Astrocyte (in vitro differentiated cells and primary cell): ENCODE measurements around the gene MTMR6.

Source experiments
- EZH2 ChIP-seq: IDR thresholded peaks from 2 replicates; pipeline ENCODE4 v1.6.1; 2012; ENCODE audit warnings: mild to moderate bottlenecking, low read length, inconsistent platforms; ENCODE audit not compliant: insufficient read depth
- TF ChIP-seq, protein P1 (sequence below): IDR thresholded peaks from 2 replicates; pipeline ENCODE4 v1.5.1; 2011; ENCODE audit warnings: low read depth, mild to moderate bottlenecking, inconsistent platforms, low read length, moderate library complexity; ENCODE audit not compliant: insufficient read depth

DNA sequence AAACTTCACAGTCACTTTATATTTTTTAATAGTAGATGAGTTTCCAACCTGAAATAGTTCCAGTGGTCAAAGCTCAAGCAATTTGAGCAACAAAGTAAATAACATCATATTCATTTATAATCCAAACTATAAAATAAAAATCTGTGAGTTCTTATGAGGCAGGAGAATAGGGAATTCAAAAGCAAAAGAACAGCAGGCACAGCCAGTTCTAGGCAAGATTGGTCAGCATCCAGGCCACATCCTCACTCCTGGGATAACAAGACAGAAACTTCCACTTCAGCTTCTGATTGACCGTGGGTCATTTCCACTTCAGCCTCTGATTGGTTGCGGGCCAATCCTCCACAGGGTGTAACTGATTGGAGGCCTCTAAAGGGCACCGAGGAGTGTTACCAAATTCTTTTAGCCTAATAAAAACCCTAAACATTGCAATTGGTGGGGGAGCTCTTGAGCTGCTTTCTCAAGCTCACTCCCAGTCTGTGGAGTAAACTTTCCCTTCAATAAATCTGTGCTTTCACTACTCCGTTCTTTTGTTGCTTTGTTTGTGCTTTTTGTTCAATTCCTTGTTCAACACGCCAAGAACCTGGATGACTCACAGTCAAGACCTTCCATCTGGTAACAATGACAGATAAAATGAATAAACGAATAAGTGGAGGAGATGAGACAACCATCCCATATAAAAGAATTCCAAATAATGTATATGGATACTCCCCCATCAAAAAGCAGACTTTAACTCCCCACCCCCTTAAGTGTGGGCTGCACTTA, 72.6 kb downstream of the MTMR6 start:
- TF ChIP-seq, protein P1, sequence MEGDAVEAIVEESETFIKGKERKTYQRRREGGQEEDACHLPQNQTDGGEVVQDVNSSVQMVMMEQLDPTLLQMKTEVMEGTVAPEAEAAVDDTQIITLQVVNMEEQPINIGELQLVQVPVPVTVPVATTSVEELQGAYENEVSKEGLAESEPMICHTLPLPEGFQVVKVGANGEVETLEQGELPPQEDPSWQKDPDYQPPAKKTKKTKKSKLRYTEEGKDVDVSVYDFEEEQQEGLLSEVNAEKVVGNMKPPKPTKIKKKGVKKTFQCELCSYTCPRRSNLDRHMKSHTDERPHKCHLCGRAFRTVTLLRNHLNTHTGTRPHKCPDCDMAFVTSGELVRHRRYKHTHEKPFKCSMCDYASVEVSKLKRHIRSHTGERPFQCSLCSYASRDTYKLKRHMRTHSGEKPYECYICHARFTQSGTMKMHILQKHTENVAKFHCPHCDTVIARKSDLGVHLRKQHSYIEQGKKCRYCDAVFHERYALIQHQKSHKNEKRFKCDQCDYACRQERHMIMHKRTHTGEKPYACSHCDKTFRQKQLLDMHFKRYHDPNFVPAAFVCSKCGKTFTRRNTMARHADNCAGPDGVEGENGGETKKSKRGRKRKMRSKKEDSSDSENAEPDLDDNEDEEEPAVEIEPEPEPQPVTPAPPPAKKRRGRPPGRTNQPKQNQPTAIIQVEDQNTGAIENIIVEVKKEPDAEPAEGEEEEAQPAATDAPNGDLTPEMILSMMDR = no peak
- no peak for TF ChIP-seq EZH2
